IMR-90 (cell line): ENCODE data around the gene NAA60.

Experiments
- CEBPB ChIP-seq: IDR thresholded peaks from 2 replicates; pipeline ENCODE4 v1.6.1; 2012; ENCODE audit warnings: low read depth, low read length, improper control_type of control experiment
- CTCF ChIP-seq: conservative IDR thresholded peaks from 2 replicates; pipeline ENCODE4 v1.5.1; 2012; ENCODE audit warnings: mild to moderate bottlenecking, low read depth, low read length, improper control_type of control experiment
- RAD21 ChIP-seq: IDR thresholded peaks from 2 replicates; pipeline ENCODE4 v1.6.1; 2012; ENCODE audit warnings: low read length, improper control_type of control experiment

DNA sequence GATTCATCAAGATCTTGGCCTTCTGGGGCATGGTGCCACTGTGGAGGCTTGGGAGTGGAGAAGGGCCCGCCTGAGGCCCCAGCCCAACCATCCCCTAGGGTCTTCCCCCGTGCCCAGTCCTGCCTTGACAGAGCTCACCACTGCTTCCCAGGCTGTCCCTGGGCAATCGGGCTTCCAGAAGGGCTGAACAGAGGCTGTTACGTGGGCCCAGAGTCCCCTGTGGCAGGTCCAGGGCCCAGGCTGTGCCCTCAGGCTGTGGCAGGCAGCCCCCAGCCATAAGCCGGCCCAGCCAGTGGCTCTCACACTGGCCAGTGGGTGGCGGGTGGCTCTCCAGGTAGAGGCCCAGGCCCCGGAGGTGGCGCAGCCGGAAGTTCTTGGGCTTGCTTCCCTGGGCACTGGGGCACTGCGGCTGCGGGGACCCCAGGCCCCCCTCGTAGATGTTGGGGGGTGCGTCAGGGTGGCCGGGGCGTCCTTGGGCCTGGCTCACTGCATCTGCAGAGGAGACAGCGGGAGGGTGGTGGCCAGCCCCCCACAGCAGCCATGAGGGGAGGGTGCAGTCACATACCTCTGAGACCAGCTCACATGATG is 51.0 kb downstream of the NAA60 start:
- no peak for TF ChIP-seq CTCF
- no peak for TF ChIP-seq RAD21
- no peak for TF ChIP-seq CEBPB
